Upper lobe of right lung (tissue), 1 donor: ENCODE measurements around the gene TMEM161B. TPM values are rescaled to one million over a fixed set of nuclear protein-coding genes. Genes with fewer than 3 reads are reported as not detected.
"Not testable (repeated sequence)": the region's sequence is repeated elsewhere in the genome, so short reads cannot be mapped to it uniquely, and the experiment has no call there.

Experiments used
- ATAC-seq: fragments of 200-7000 bp; cut with Tn5 transposase; one replicate; pipeline ENCODE4 v1.9.1; 2020; ENCODE audit warnings: mild to moderate bottlenecking, moderate library complexity
- DNase-seq: peaks from one replicate; pipeline ENCODE4 v3.0.0-alpha.2; 2020
- H3K27ac ChIP-seq: fragments of 200-600 bp; one replicate; pipeline ENCODE4 v1.8.0; 2022
- H3K27me3 ChIP-seq: fragments of 200-600 bp; one replicate; pipeline ENCODE4 v1.8.0; 2022; ENCODE audit warnings: mild to moderate bottlenecking
- H3K36me3 ChIP-seq: fragments of 200-600 bp; one replicate; pipeline ENCODE4 v1.8.0; 2022
- H3K4me1 ChIP-seq: fragments of 200-600 bp; one replicate; pipeline ENCODE4 v1.8.0; 2022
- H3K4me3 ChIP-seq: fragments of 200-600 bp; one replicate; pipeline ENCODE4 v1.8.0; 2022; ENCODE audit warnings: mild to moderate bottlenecking
- H3K9me3 ChIP-seq: fragments of 200-600 bp; one replicate; pipeline ENCODE4 v1.8.0; 2022
- CTCF ChIP-seq: fragments of 200-600 bp; IDR thresholded peaks from one replicate; pipeline ENCODE4 v1.8.0; 2022; ENCODE audit warnings: antibody characterized with exemption
- intact Hi-C: fragments of 100-400 bp; cut with DNase I; formaldehyde crosslinking; loops from one replicate; pipeline ENCODE4 v1.11.0; 2022
- total RNA-seq: library from RNA; stranded (reverse); fragmentation: NEBNext Ultra II Directional; extraction: Animal tissue kit (Norgen Biotek cat#: 25700); gene quantifications from one replicate; pipeline ENCODE4 v1.2.1, GENCODE V29; 2021
- donor health status: DM: no; HTN: yes; CAD: no; lungs with severe emphysema.

Gene TMEM161B
- total RNA-seq, 1 donor from 2014 or later = 23.5 TPM

- Histone ChIP-seq H3K4me1 (no peaks in the 10 kb centered on the region), H3K27ac (no peak overlapping the region), H3K36me3 (no peaks in the 10 kb centered on the region), H3K27me3 (no peaks in the 10 kb centered on the region), H3K9me3 (no peaks in the 10 kb centered on the region), H3K4me3 (no peak overlapping the region)
- no peak for ATAC-seq
- DNase-seq = no peak
- no peak for TF ChIP-seq CTCF
- intact Hi-C loops = no loop called here
Measured at GRCh38 chr5:88248743-88249540, 19.7 kb downstream of the TMEM161B start.

GRCh38 chr5:88248094-88248493, 20.6 kb downstream of the TMEM161B start:
- no peak for TF ChIP-seq CTCF
- H3K27ac ChIP-seq = no peak overlapping the region
- no peaks in the 10 kb centered on the region for H3K27me3 ChIP-seq
- no peak overlapping the region for H3K4me3 ChIP-seq
- ATAC-seq (no peak), DNase-seq (no peak)
- no peaks in the 10 kb centered on the region for H3K9me3 ChIP-seq
- intact Hi-C loops = no loop called here
- H3K4me1 ChIP-seq = no peaks in the 10 kb centered on the region
- H3K36me3 ChIP-seq = no peaks in the 10 kb centered on the region

GRCh38 chr5:88245893-88246244, 22.8 kb downstream of the TMEM161B start:
- H3K27me3 ChIP-seq = no peaks in the 10 kb centered on the region
- intact Hi-C loops = no loop called here
- no peak for DNase-seq
- TF ChIP-seq CTCF = no peak
- no peaks in the 10 kb centered on the region for H3K4me1 ChIP-seq
- no peak overlapping the region for H3K4me3 ChIP-seq
- H3K9me3 ChIP-seq = no peaks in the 10 kb centered on the region
- no peak overlapping the region for H3K27ac ChIP-seq
- no peak for ATAC-seq
- H3K36me3 ChIP-seq = no peaks in the 10 kb centered on the region

GRCh38 chr5:88245241-88245892, 23.3 kb downstream of the TMEM161B start:
- TF ChIP-seq CTCF = no peak
- Histone ChIP-seq H3K4me3 (no peak overlapping the region), H3K27ac (no peak overlapping the region), H3K27me3 (no peaks in the 10 kb centered on the region), H3K36me3 (no peaks in the 10 kb centered on the region), H3K9me3 (no peaks in the 10 kb centered on the region), H3K4me1 (no peaks in the 10 kb centered on the region)
- no peak for DNase-seq
- intact Hi-C loops = no loop called here
- ATAC-seq = no peak

GRCh38 chr5:88244686-88245085, 24.0 kb downstream of the TMEM161B start:
- Histone ChIP-seq H3K27ac (no peak overlapping the region), H3K4me1 (no peaks in the 10 kb centered on the region), H3K36me3 (no peaks in the 10 kb centered on the region), H3K4me3 (no peak overlapping the region), H3K9me3 (no peaks in the 10 kb centered on the region), H3K27me3 (no peaks in the 10 kb centered on the region)
- no peak for TF ChIP-seq CTCF
- DNase-seq (no peak), ATAC-seq (no peak)
- intact Hi-C loops = no loop called here

- intact Hi-C loops, DNase-seq, ATAC-seq, H3K27ac ChIP-seq, H3K36me3 ChIP-seq, H3K9me3 ChIP-seq, H3K4me1 ChIP-seq, H3K27me3 ChIP-seq, H3K4me3 ChIP-seq: not testable (repeated sequence)
Measured at GRCh38 chr5:88243493-88243892, 25.2 kb downstream of the TMEM161B start.
